Neural cell (in vitro differentiated cells): ENCODE data around the gene FAM219B.

Experiments
- EP300 ChIP-seq: fragments of 450-650 bp; conservative IDR thresholded peaks from 2 replicates; pipeline ENCODE4 v1.6.1; 2014; ENCODE audit warnings: antibody characterized with exemption, mild to moderate bottlenecking, moderate library complexity; ENCODE audit not compliant: poor library complexity, severe bottlenecking
- EZH2 ChIP-seq: fragments of 200-600, 300-800 bp; shearing (Covaris generic), sonication (generic); IDR thresholded peaks from 2 replicates; pipeline ENCODE4 v1.6.1; 2014; ENCODE audit warnings: antibody characterized with exemption, low read length, borderline replicate concordance, mild to moderate bottlenecking; ENCODE audit not compliant: insufficient read depth, poor library complexity, severe bottlenecking
- POLR2AphosphoS5 ChIP-seq: IDR thresholded peaks from 2 replicates; pipeline ENCODE4 v1.6.1; 2012
- RAD21 ChIP-seq: fragments of 450-650 bp; conservative IDR thresholded peaks from 2 replicates; pipeline ENCODE4 v1.6.1; 2014; ENCODE audit warnings: antibody characterized with exemption, mild to moderate bottlenecking, moderate library complexity
- TF ChIP-seq, protein P1 (sequence below): fragments of 450-650 bp; IDR thresholded peaks from 2 replicates; pipeline ENCODE4 v1.5.1; 2014; ENCODE audit warnings: antibody characterized with exemption, mild to moderate bottlenecking, moderate library complexity; ENCODE audit not compliant: poor library complexity, severe bottlenecking

DNA sequence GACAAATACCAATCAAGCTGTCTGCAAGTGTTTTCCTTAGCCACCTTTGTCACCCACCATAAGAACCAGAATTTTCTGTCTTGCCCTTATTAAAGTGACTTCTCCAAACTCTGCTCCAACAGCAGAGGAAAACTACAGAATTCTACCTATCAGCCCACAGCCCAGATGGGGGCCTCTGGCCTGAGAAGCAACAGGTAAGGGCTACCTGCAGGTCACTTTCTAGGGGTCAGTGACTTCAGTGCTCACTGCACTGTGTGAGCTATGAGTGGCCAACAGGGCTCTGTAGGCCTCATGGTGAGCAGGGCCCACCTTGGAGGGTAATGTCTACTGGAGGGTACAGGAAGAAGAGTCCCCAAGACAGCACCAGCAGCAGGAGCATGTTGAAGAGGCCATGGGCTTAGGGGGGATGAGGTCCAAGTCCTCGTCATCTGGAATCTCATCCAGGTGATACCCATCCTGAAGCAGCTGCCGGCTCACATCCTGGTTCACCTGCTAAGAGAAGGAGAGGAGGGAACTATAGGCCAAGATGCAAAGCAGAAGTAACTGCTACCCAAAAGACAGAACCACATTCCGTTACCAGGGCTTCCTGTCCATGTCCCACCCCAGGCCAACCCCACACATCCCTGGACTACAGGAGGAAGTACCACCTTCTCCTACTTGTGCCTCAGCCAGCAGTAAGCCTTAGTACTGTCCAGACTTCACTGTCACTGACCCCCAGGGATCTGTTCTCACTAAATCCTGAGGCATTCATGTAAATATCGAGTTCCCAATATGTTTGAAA, 4.2 kb downstream of the FAM219B start:
- TF ChIP-seq, protein P1, sequence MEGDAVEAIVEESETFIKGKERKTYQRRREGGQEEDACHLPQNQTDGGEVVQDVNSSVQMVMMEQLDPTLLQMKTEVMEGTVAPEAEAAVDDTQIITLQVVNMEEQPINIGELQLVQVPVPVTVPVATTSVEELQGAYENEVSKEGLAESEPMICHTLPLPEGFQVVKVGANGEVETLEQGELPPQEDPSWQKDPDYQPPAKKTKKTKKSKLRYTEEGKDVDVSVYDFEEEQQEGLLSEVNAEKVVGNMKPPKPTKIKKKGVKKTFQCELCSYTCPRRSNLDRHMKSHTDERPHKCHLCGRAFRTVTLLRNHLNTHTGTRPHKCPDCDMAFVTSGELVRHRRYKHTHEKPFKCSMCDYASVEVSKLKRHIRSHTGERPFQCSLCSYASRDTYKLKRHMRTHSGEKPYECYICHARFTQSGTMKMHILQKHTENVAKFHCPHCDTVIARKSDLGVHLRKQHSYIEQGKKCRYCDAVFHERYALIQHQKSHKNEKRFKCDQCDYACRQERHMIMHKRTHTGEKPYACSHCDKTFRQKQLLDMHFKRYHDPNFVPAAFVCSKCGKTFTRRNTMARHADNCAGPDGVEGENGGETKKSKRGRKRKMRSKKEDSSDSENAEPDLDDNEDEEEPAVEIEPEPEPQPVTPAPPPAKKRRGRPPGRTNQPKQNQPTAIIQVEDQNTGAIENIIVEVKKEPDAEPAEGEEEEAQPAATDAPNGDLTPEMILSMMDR: no peak
- TF ChIP-seq POLR2AphosphoS5: no peak
- no peak for TF ChIP-seq EZH2
- TF ChIP-seq EP300: no peak
- no peak for TF ChIP-seq RAD21
